ENCODE results near the gene IL1R2.

GRCh38 chr2:102006886-102007278, 15.1 kb downstream of the IL1R2 start:
- TF ChIP-seq POLR2A (IDR thresholded peaks at IDR 0.05; ENCODE audit: low read depth, low read length) (no peak), POLR2AphosphoS5 (IDR thresholded peaks at IDR 0.05; ENCODE audit: low read depth, low read length) (no peak), TAF1 (IDR thresholded peaks at IDR 0.05; ENCODE audit: low read depth, low read length) (no peak)
